Psoas muscle (tissue), 8 donors: ENCODE results near the gene PCF11. TPM values are rescaled to one million over a fixed set of nuclear protein-coding genes. Genes with fewer than 3 reads are reported as not detected.

Source experiments
- ATAC-seq, 4 donors: fragments of 200-7000 bp; cut with Tn5 transposase; one replicate each; pipeline ENCODE4 v1.9.1; 2020; ENCODE audit warnings: moderate library complexity in 3 of 4, mild to moderate bottlenecking in 2 of 4
- DNase-seq, 2 donors: peaks; one replicate each; pipeline ENCODE4 v3.0.0-alpha.2; 2020
- H3K27ac ChIP-seq: fragments of 200-600 bp; one replicate; pipeline ENCODE4 v1.8.0; 2022
- H3K27me3 ChIP-seq, 3 donors: fragments of 200-600 bp in 1 of 3; one replicate each; pipeline versions ENCODE4 v1.6.1 to v1.8.0; 2013 to 2022; ENCODE audit warnings: low read length in 2 of 3, mild to moderate bottlenecking in 2 of 3, moderate library complexity in 1 of 3; ENCODE audit not compliant: insufficient read depth in 3 of 3
- H3K36me3 ChIP-seq, 2 donors: fragments of 200-600 bp in 1 of 2; one replicate each; pipeline versions ENCODE4 v1.6.1 to v1.8.0; 2013 to 2022; ENCODE audit warnings: low read depth in 1 of 2, mild to moderate bottlenecking in 1 of 2, moderate library complexity in 1 of 2; ENCODE audit not compliant: insufficient read depth in 1 of 2
- H3K4me1 ChIP-seq: fragments of 200-600 bp; one replicate; pipeline ENCODE4 v1.8.0; 2022
- H3K4me3 ChIP-seq: fragments of 200-600 bp; one replicate; pipeline ENCODE4 v1.8.0; 2022; ENCODE audit warnings: mild to moderate bottlenecking
- H3K9me3 ChIP-seq: fragments of 200-600 bp; one replicate; pipeline ENCODE4 v1.8.0; 2022
- CTCF ChIP-seq: fragments of 200-600 bp; IDR thresholded peaks from one replicate; pipeline ENCODE4 v1.8.0; 2022; ENCODE audit warnings: antibody characterized with exemption
- WGBS, 3 donors: extraction: QIAGEN DNeasy Blood & Tissue Kit; methylation state at CpG; one replicate each; pipeline versions ENCODE4 v1.1.6 to v1.1.7; 2013; 5-methylcytosine and 5-hydroxymethylcytosine counted together
- intact Hi-C, 2 donors: fragments of 100-400 bp; cut with DNase I; formaldehyde crosslinking; loops; one replicate each; pipeline versions ENCODE4 v1.11.0 to v1.14.2; 2022
- polyA plus RNA-seq, 3 donors: library from polyadenylated mRNA; stranded (reverse); fragments of 200-250 nt; gene quantifications; one replicate each; pipeline ENCODE4 v1.2.3, GENCODE V29; 2013
- total RNA-seq, 4 donors: library from RNA; stranded (reverse); fragmentation: NEBNext Ultra II Directional in 2 of 4; extraction: Animal tissue kit (Norgen Biotek cat#: 25700) in 2 of 4; gene quantifications; one replicate each; pipeline versions ENCODE4 v1.2.1 to v1.2.4, GENCODE V29; 2021 to 2023
- donor health status: healthy with polysubstance abuse.
- donor health status: DM: no; HTN: no; CAD: no; lungs with moderate emphysema.
- donor health status: Bipolar disorder and iron deficiency.
- donor health status: healthy.
- donor health status: DM: yes; HTN: yes; CAD: no.
- donor health status: DM: no; HTN: no; CAD: no.
- donor health status: DM: no; HTN: no; CAD: no.
- donor health status: DM: yes; HTN: yes; CAD: no.

The PCF11 gene
- total and polyA plus RNA-seq, 7 donors = 19.2 to 57.4 (median 31.4) TPM

- H3K36me3 ChIP-seq = no peaks in the 10 kb centered on the region
- H3K27ac ChIP-seq = no peak overlapping the region
- no peaks in the 10 kb centered on the region for H3K9me3 ChIP-seq
- no peak for DNase-seq
- H3K4me3 ChIP-seq = no peak overlapping the region
- no peak for TF ChIP-seq CTCF
- no peaks in the 10 kb centered on the region for H3K4me1 ChIP-seq
- no peak for ATAC-seq
- 87 to 94% (median 92%) methylated on average over 3 of the region's 3 CpGs for WGBS, 3 donors
- intact Hi-C loops = no loop called here
- no peaks in the 10 kb centered on the region for H3K27me3 ChIP-seq
Measured at GRCh38 chr11:83116015-83116641, 40.8 kb upstream of the PCF11 start.

- Histone ChIP-seq H3K9me3 (no peaks in the 10 kb centered on the region), H3K36me3 (no peaks in the 10 kb centered on the region), H3K27ac (no peak overlapping the region), H3K4me1 (no peaks in the 10 kb centered on the region), H3K4me3 (no peak overlapping the region), H3K27me3 (no peaks in the 10 kb centered on the region)
- intact Hi-C loops = no loop called here
- DNase-seq = no peak
- no peak for TF ChIP-seq CTCF
- no peak for ATAC-seq
Measured at GRCh38 chr11:83118814-83119213, 38.1 kb upstream of the PCF11 start.

GRCh38 chr11:83119216-83119615 is 37.7 kb upstream of the PCF11 start:
- Histone ChIP-seq H3K9me3 (no peaks in the 10 kb centered on the region), H3K4me3 (no peak overlapping the region), H3K4me1 (no peaks in the 10 kb centered on the region), H3K27ac (no peak overlapping the region), H3K27me3 (no peaks in the 10 kb centered on the region), H3K36me3 (no peaks in the 10 kb centered on the region)
- 76 to 81% (median 80%) methylated on average over 3 of the region's 3 CpGs for WGBS, 3 donors
- DNase-seq (no peak), ATAC-seq (no peak)
- no peak for TF ChIP-seq CTCF
- intact Hi-C loops = no loop called here

- H3K9me3 ChIP-seq = no peaks in the 10 kb centered on the region
- intact Hi-C loops = no loop called here
- DNase-seq = no peak
- ATAC-seq = no peak
- no peak for TF ChIP-seq CTCF
- H3K36me3 ChIP-seq = no peaks in the 10 kb centered on the region
- H3K27ac ChIP-seq = no peak overlapping the region
- no peak overlapping the region for H3K4me3 ChIP-seq
- no peaks in the 10 kb centered on the region for H3K4me1 ChIP-seq
- no peaks in the 10 kb centered on the region for H3K27me3 ChIP-seq
Measured at GRCh38 chr11:83120327-83120726, 36.6 kb upstream of the PCF11 start.

GRCh38 chr11:83122050-83122449 is 34.9 kb upstream of the PCF11 start:
- Histone ChIP-seq H3K27ac (no peak overlapping the region), H3K27me3 (no peaks in the 10 kb centered on the region), H3K4me3 (no peak overlapping the region), H3K36me3 (no peaks in the 10 kb centered on the region), H3K9me3 (no peaks in the 10 kb centered on the region), H3K4me1 (no peaks in the 10 kb centered on the region)
- intact Hi-C loops = no loop called here
- DNase-seq (no peak), ATAC-seq (no peak)
- TF ChIP-seq CTCF = no peak
